Measurements from ENCODE around the gene RAMP1.

The RAMP1 gene

DNA sequence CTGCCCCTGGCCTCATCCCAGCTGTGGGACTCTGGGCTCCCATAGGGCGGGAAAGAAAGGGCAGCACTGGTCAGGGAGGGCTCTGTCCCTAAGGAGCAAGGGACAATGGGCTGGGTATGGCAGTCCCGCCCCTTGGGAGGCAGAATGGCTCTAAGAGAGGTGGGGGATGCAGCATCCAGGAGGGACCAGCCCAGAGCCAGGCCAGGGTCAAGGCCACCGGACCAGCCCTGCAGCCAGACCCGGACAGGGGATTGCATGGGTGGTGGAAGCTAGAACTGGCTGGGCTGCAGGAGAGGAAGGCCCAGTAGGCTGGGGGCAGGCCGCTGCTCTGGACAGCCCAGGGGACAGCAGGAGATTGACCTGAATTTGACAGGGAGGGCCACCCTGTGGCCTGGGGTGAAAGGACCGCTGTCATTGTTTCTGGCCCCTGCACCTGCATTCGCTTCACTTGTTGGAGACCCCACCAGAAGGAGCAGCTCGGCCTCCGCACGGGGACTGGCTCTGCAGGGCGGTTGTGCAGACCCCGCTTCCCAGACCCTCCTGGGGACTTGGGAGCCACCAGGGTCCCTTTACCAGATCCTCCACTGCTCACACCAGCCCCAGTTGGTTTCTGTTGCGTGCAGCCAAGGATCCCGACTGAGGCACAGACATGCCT lies 14.6 kb downstream of the RAMP1 start:
- H3K27ac ChIP-seq (ENCODE audit: low read depth, low read length): no peak overlapping the region

DNA sequence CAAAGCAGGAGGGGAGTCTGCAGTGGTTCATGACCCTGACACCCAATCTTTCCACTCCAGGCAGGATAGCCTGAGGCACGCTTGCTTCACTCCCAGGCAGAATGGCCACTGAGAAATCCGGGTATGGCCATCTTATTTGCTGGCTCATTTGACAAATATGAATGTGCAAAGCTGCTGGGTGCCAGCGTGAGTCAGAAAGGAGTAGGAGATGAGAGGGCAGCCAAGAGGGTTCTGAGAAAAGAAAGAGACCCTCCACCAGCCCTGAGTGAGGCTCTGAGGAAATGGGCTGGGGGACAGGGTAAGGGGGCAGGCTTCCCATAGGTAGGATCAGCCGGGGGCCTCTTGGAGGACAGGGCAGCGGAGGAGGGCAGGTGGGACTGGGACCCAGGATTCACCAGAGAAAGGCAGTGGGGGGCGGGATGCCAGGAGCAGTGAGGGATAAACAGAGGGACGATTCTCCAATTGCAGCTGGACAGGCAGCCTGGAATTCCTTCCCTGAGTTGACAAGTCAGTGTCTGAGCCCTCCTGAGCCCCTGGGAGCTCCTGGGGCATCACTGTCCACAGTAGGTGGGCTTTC lies 15.2 kb downstream of the RAMP1 start:
- Histone ChIP-seq H3K27me3 (ENCODE audit: low read length) (no peaks in the 10 kb centered on the region), H3K27ac (ENCODE audit: low read depth, low read length) (no peak overlapping the region), H3K9ac (ENCODE audit: low read length) (no peak overlapping the region), H3K4me2 (ENCODE audit: low read depth, low read length, poor library complexity, severe bottlenecking) (no peak overlapping the region), H3K36me3 (ENCODE audit: low read length) (no peaks in the 10 kb centered on the region), H4K20me1 (ENCODE audit: low read depth, low read length) (no peaks in the 10 kb centered on the region), H2AFZ (ENCODE audit: low read depth, low read length, severe bottlenecking) (no peak overlapping the region), H3K9me3 (ENCODE audit: insufficient read depth, low read length) (no peaks in the 10 kb centered on the region), H3K4me3 (ENCODE audit: insufficient read depth, low read length, poor library complexity, severe bottlenecking) (no peak overlapping the region), H3F3A (ENCODE audit: insufficient read depth) (no peaks in the 10 kb centered on the region), H3K9me2 (replicated peaks; ENCODE audit: insufficient read depth, low read length) (no peaks in the 10 kb centered on the region), H3K79me2 (ENCODE audit: insufficient read depth, low read length) (no peaks in the 10 kb centered on the region)
- no peak for TF ChIP-seq EZH2phosphoT487 (conservative IDR thresholded peaks at IDR 0.05; ENCODE audit: low read length)
- TF ChIP-seq, protein P1, sequence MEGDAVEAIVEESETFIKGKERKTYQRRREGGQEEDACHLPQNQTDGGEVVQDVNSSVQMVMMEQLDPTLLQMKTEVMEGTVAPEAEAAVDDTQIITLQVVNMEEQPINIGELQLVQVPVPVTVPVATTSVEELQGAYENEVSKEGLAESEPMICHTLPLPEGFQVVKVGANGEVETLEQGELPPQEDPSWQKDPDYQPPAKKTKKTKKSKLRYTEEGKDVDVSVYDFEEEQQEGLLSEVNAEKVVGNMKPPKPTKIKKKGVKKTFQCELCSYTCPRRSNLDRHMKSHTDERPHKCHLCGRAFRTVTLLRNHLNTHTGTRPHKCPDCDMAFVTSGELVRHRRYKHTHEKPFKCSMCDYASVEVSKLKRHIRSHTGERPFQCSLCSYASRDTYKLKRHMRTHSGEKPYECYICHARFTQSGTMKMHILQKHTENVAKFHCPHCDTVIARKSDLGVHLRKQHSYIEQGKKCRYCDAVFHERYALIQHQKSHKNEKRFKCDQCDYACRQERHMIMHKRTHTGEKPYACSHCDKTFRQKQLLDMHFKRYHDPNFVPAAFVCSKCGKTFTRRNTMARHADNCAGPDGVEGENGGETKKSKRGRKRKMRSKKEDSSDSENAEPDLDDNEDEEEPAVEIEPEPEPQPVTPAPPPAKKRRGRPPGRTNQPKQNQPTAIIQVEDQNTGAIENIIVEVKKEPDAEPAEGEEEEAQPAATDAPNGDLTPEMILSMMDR (IDR thresholded peaks at IDR 0.05; ENCODE audit: insufficient read depth, low read length, poor library complexity, severe bottlenecking): no peak

More for the DNA sequence above, 14.6 kb downstream of the RAMP1 start:
- no peaks in the 10 kb centered on the region for H3K9me2 ChIP-seq (replicated peaks; ENCODE audit: insufficient read depth, low read length)
- H3K9ac ChIP-seq (ENCODE audit: low read length): no peak overlapping the region
- H3K27me3 ChIP-seq (ENCODE audit: low read length): no peaks in the 10 kb centered on the region
- H3K79me2 ChIP-seq (ENCODE audit: insufficient read depth, low read length): no peaks in the 10 kb centered on the region
- no peaks in the 10 kb centered on the region for H3K9me3 ChIP-seq (ENCODE audit: insufficient read depth, low read length)
- no peak overlapping the region for H3K4me2 ChIP-seq (ENCODE audit: low read depth, low read length, poor library complexity, severe bottlenecking)
- H3F3A ChIP-seq (ENCODE audit: insufficient read depth): no peaks in the 10 kb centered on the region
- no peaks in the 10 kb centered on the region for H3K36me3 ChIP-seq (ENCODE audit: low read length)
- TF ChIP-seq, protein P1 (IDR thresholded peaks at IDR 0.05; ENCODE audit: insufficient read depth, low read length, poor library complexity, severe bottlenecking): no peak
- no peak for TF ChIP-seq EZH2phosphoT487 (conservative IDR thresholded peaks at IDR 0.05; ENCODE audit: low read length)
- no peak overlapping the region for H3K4me3 ChIP-seq (ENCODE audit: insufficient read depth, low read length, poor library complexity, severe bottlenecking)
- no peak overlapping the region for H2AFZ ChIP-seq (ENCODE audit: low read depth, low read length, severe bottlenecking)
- H4K20me1 ChIP-seq (ENCODE audit: low read depth, low read length): no peaks in the 10 kb centered on the region

DNA sequence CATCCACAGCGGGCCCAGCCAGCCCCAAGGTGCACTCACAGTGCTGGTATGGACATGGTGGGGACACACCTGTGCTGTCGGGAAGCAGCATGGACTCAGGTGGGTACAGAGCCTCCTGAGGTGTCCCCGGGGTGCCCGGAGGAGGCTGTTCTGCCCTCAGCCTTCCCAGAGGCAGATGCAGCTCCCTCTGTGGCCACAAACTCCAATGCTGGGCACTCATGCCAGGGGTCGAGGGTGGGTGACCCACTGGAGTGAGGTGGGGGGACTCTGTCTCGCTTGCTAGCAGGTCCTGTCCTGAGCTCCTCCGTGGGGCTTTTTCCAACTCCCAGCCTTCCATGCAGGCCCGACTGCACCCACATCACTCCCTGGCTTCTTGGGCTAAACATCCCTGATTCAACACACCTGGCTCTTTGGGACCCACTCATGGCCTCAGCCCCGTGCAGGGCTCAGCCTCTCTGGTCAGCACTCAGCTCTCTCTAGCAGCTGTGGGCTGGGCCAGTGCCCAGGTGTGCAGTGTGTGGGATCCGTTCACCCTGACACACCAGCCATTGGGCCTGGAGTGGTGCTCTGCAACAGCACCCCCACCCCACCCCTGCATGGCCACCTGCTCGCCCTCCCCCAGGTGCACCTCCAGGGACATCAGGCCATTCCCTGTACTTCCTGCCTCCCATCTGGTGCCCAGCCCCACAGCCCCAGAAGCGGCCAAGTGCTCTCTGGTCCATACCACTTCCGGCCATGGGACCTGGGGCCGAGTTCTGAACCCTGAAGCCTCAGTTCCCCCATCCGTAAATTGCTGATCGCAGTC lies 16.0 kb downstream of the RAMP1 start:
- Histone ChIP-seq H3K9me3 (ENCODE audit: insufficient read depth, low read length) (no peaks in the 10 kb centered on the region), H3K27me3 (ENCODE audit: low read length) (no peaks in the 10 kb centered on the region), H3F3A (ENCODE audit: insufficient read depth) (no peaks in the 10 kb centered on the region), H4K20me1 (ENCODE audit: low read depth, low read length) (no peaks in the 10 kb centered on the region), H3K4me2 (ENCODE audit: low read depth, low read length, poor library complexity, severe bottlenecking) (no peak overlapping the region), H2AFZ (ENCODE audit: low read depth, low read length, severe bottlenecking) (no peak overlapping the region), H3K36me3 (ENCODE audit: low read length) (no peaks in the 10 kb centered on the region), H3K4me3 (ENCODE audit: insufficient read depth, low read length, poor library complexity, severe bottlenecking) (no peak overlapping the region), H3K27ac (ENCODE audit: low read depth, low read length) (no peak overlapping the region), H3K9me2 (replicated peaks; ENCODE audit: insufficient read depth, low read length) (no peaks in the 10 kb centered on the region), H3K9ac (ENCODE audit: low read length) (no peak overlapping the region), H3K79me2 (ENCODE audit: insufficient read depth, low read length) (no peaks in the 10 kb centered on the region)
- TF ChIP-seq, protein P1 (IDR thresholded peaks at IDR 0.05; ENCODE audit: insufficient read depth, low read length, poor library complexity, severe bottlenecking): no peak
- no peak for TF ChIP-seq EZH2phosphoT487 (conservative IDR thresholded peaks at IDR 0.05; ENCODE audit: low read length)

All from SU-DHL-6 (cell line).